Sigmoid colon (tissue), 7 donors: ENCODE measurements around the gene UNC80. TPM values are rescaled to one million over a fixed set of nuclear protein-coding genes. Genes with fewer than 3 reads are reported as not detected.
A peak's percentile ranks its signal among the peaks of the same experiment; 100 is the strongest.

ENCODE experiments used
- DNase-seq: peaks from one replicate; pipeline ENCODE4 v3.0.0-alpha.2; 2019
- H3K27ac ChIP-seq, 4 donors: fragments of 200-600 bp; sonication (generic); one replicate each; pipeline ENCODE4 v1.5.1; 2016 to 2019; ENCODE audit warnings: mild to moderate bottlenecking in 1 of 4
- H3K27me3 ChIP-seq, 3 donors: fragments of 200-600 bp; sonication (generic); one replicate each; pipeline ENCODE4 v1.5.1; 2019; ENCODE audit warnings: mild to moderate bottlenecking in 1 of 3
- H3K36me3 ChIP-seq, 4 donors: fragments of 200-600 bp; sonication (generic); one replicate each; pipeline ENCODE4 v1.5.1; 2016 to 2019
- H3K4me1 ChIP-seq, 4 donors: fragments of 200-600 bp; sonication (generic); one replicate each; pipeline ENCODE4 v1.5.1; 2017 to 2019
- H3K4me3 ChIP-seq, 4 donors: fragments of 200-600 bp; sonication (generic); one replicate each; pipeline ENCODE4 v1.5.1; 2017 to 2019; ENCODE audit warnings: mild to moderate bottlenecking in 2 of 4, moderate library complexity in 1 of 4
- H3K9me3 ChIP-seq, 4 donors: fragments of 200-600 bp in 3 of 4; sonication (generic) in 3 of 4; one replicate each; pipeline versions ENCODE4 v1.5.1 to v1.6.1; 2013 to 2019
- EP300 ChIP-seq, 4 donors: sonication (generic); formaldehyde crosslinking; IDR thresholded peaks; one replicate each; pipeline ENCODE4 v1.6.1; 2017; ENCODE audit warnings: antibody characterized with exemption in 4 of 4
- POLR2A ChIP-seq, 2 donors: fragments of 450-650 bp; IDR thresholded peaks; one replicate each; pipeline ENCODE4 v1.6.1; 2016; ENCODE audit warnings: antibody characterized with exemption in 2 of 2, mild to moderate bottlenecking in 2 of 2, moderate library complexity in 2 of 2
- POLR2AphosphoS5 ChIP-seq, 4 donors: sonication (generic); formaldehyde crosslinking; IDR thresholded peaks; one replicate each; pipeline ENCODE4 v1.6.1; 2017; ENCODE audit warnings: antibody characterized with exemption in 4 of 4
- WGBS, 2 donors: extraction: QIAGEN DNeasy Blood & Tissue Kit; methylation state at CpG; one replicate each; pipeline ENCODE4 v1.1.7; 2013; 5-methylcytosine and 5-hydroxymethylcytosine counted together
- intact Hi-C: fragments of 100-400 bp; cut with DNase I; formaldehyde crosslinking; loops from one replicate; pipeline ENCODE4 v1.15.1; 2023
- polyA plus RNA-seq, 3 donors: library from polyadenylated mRNA; stranded (reverse); fragments of 200-250 nt; gene quantifications; one replicate each; pipeline ENCODE4 v1.2.3, GENCODE V29; 2013
- total RNA-seq, 4 donors: library from RNA; depleted of rRNA; stranded (reverse); fragments of >200 nt; gene quantifications; one replicate each; pipeline ENCODE4 v1.1.0, GENCODE V29; 2016
- TF ChIP-seq, protein P1 (sequence below), 4 experiments: fragments of 450-650 bp in 3 of 4; fragments of 200-600 bp in 1 of 4; IDR thresholded peaks; one replicate each; pipeline ENCODE4 v1.5.1; 2016 to 2019; ENCODE audit warnings: antibody characterized with exemption in 4 of 4, mild to moderate bottlenecking in 3 of 4, moderate library complexity in 2 of 4
- donor health status: healthy with polysubstance abuse.
- donor health status: Bipolar disorder and iron deficiency.
- donor health status: healthy.

The UNC80 gene
- total and polyA plus RNA-seq, 7 donors: 0.26 to 2.4 (median 0.83) TPM; not detected in 2

- no peak overlapping the region for H3K27ac ChIP-seq
- no peaks in the 10 kb centered on the region for H3K9me3 ChIP-seq
- DNase-seq: no peak
- intact Hi-C loops: loop anchor here (1.0 kb wide), 1 partner anchor 219 kb away; no protein-coding TSS in a partner anchor
- no peaks in the 10 kb centered on the region for H3K27me3 ChIP-seq
- H3K4me3 ChIP-seq: no peak overlapping the region
- TF ChIP-seq EP300 (IDR thresholded peaks at IDR 0.05): no peak
- TF ChIP-seq, protein P1, sequence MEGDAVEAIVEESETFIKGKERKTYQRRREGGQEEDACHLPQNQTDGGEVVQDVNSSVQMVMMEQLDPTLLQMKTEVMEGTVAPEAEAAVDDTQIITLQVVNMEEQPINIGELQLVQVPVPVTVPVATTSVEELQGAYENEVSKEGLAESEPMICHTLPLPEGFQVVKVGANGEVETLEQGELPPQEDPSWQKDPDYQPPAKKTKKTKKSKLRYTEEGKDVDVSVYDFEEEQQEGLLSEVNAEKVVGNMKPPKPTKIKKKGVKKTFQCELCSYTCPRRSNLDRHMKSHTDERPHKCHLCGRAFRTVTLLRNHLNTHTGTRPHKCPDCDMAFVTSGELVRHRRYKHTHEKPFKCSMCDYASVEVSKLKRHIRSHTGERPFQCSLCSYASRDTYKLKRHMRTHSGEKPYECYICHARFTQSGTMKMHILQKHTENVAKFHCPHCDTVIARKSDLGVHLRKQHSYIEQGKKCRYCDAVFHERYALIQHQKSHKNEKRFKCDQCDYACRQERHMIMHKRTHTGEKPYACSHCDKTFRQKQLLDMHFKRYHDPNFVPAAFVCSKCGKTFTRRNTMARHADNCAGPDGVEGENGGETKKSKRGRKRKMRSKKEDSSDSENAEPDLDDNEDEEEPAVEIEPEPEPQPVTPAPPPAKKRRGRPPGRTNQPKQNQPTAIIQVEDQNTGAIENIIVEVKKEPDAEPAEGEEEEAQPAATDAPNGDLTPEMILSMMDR (IDR thresholded peaks at IDR 0.05): peak in 3 of 4 experiments; percentile 28 to 52 (median 39)
- H3K36me3 ChIP-seq: no peaks in the 10 kb centered on the region
- H3K4me1 ChIP-seq: peaks cover 0 to 16% (median 10%) of the 10 kb centered on the region in 4 donors
- 92 to 97% methylated on average over 2 of the region's 2 CpGs for WGBS, 2 donors
Measured at GRCh38 chr2:209977386-209978239, 206.0 kb downstream of the UNC80 start.

DNA sequence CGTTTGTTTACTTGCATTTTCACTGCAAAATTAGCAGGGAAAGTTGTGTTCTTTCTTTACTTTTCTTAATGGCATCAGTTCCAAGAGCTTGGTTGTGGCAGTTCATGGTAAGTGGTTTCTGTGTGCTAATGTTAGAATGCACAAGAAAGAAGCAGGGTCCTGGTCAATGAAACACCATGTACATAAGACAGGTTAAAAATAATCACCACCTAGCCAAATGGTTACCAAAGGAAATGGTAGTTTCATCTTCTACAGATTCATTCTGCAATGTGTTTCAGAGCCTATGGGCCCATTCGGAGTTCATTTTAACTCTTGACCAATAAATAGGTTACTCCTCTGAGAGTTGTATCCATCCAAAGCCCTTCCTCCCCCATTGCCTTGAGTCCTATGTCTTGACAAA is 212.7 kb downstream of the UNC80 start:
- intact Hi-C loops: no loop called here
- H3K4me1 ChIP-seq: no peaks in the 10 kb centered on the region
- no peak overlapping the region for H3K27ac ChIP-seq
- no peak for DNase-seq
- H3K4me3 ChIP-seq: no peak overlapping the region
- TF ChIP-seq POLR2AphosphoS5 (IDR thresholded peaks at IDR 0.05) (no peak), POLR2A (IDR thresholded peaks at IDR 0.05) (no peak), EP300 (IDR thresholded peaks at IDR 0.05) (no peak)
- TF ChIP-seq, protein P1 (IDR thresholded peaks at IDR 0.05): no peak
- WGBS, 2 donors: 93% methylated on average over 2 of the region's 2 CpGs
- H3K36me3 ChIP-seq: no peaks in the 10 kb centered on the region
- no peaks in the 10 kb centered on the region for H3K9me3 ChIP-seq
- H3K27me3 ChIP-seq: no peaks in the 10 kb centered on the region

DNA sequence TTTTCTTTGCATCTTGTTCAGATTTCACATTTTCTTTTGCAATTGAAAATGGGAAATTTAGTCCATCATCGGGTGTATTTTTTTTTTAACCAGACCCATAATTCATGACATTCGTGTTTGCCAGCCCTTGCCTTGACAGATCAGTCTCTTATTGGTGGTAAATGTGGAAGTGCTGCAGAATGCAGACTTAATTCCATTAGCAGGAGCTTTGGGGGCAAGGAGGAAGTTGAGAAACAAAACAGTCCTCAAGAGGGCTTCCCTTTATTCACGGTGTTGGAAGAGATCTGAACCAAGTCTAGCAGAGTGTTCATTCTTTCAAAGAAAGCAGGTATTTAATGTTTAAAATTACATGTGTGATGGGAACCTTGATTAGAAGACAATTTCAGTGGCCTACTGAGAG is 214.2 kb downstream of the UNC80 start:
- no peak for DNase-seq
- Histone ChIP-seq H3K9me3 (no peaks in the 10 kb centered on the region), H3K4me1 (no peaks in the 10 kb centered on the region), H3K27me3 (no peaks in the 10 kb centered on the region), H3K36me3 (no peaks in the 10 kb centered on the region), H3K27ac (no peak overlapping the region), H3K4me3 (no peak overlapping the region)
- TF ChIP-seq POLR2AphosphoS5 (IDR thresholded peaks at IDR 0.05) (no peak), EP300 (IDR thresholded peaks at IDR 0.05) (no peak), POLR2A (IDR thresholded peaks at IDR 0.05) (no peak)
- TF ChIP-seq, protein P1 (IDR thresholded peaks at IDR 0.05): no peak
- WGBS, 2 donors: 47 to 67% methylated on average over 3 of the region's 3 CpGs
- intact Hi-C loops: no loop called here

DNA sequence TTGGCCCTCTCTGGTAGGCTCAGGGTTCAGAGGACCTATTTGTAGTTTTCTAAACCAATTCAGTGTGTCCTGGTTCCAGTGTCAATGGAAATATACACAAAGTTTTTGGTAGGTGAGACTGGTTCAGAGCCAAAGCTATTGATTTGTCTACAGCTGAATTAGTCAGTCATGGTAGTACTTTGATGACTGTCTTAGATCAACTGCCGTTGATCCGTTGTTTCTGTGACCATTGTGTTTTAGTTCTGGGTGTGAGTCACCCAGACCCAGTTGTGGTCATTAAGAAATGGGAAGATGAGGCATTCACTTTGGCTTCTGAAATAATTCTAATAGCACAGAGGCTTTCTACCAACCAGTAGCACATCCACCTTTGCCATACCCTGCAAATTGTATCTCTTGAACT is 214.8 kb downstream of the UNC80 start:
- DNase-seq: no peak
- H3K36me3 ChIP-seq: no peaks in the 10 kb centered on the region
- intact Hi-C loops: no loop called here
- H3K9me3 ChIP-seq: no peaks in the 10 kb centered on the region
- TF ChIP-seq POLR2A (IDR thresholded peaks at IDR 0.05) (no peak), POLR2AphosphoS5 (IDR thresholded peaks at IDR 0.05) (no peak), EP300 (IDR thresholded peaks at IDR 0.05) (no peak)
- TF ChIP-seq, protein P1 (IDR thresholded peaks at IDR 0.05): no peak
- no peaks in the 10 kb centered on the region for H3K27me3 ChIP-seq
- H3K4me1 ChIP-seq: no peaks in the 10 kb centered on the region
- no peak overlapping the region for H3K27ac ChIP-seq
- no peak overlapping the region for H3K4me3 ChIP-seq
- WGBS, 2 donors: 82 to 88% methylated on average over 2 of the region's 2 CpGs
